Testis (tissue), 3 donors: Measurements from ENCODE around the gene ADAT3. TPM values are rescaled to one million over a fixed set of nuclear protein-coding genes. Genes with fewer than 3 reads are reported as not detected.

Experiments
- DNase-seq: peaks from one replicate; pipeline ENCODE4 v3.0.0-alpha.2; 2019
- H3K27ac ChIP-seq, 2 donors: fragments of 200-600 bp; sonication (generic); one replicate each; pipeline ENCODE4 v1.5.1; 2019
- H3K27me3 ChIP-seq: fragments of 200-600 bp; sonication (generic); one replicate; pipeline ENCODE4 v1.5.1; 2019
- H3K36me3 ChIP-seq: fragments of 200-600 bp; sonication (generic); one replicate; pipeline ENCODE4 v1.5.1; 2017; ENCODE audit warnings: low read depth; ENCODE audit errors: missing control alignments
- H3K4me1 ChIP-seq: fragments of 200-600 bp; sonication (generic); one replicate; pipeline ENCODE4 v1.5.1; 2019
- H3K4me3 ChIP-seq, 2 donors: fragments of 200-600 bp; sonication (generic); one replicate each; pipeline ENCODE4 v1.5.1; 2017 to 2019
- H3K9me3 ChIP-seq: fragments of 200-600 bp; sonication (generic); one replicate; pipeline ENCODE4 v1.5.1; 2017
- POLR2A ChIP-seq: fragments of 450-650 bp; IDR thresholded peaks from one replicate; pipeline ENCODE4 v1.6.1; 2017; ENCODE audit warnings: antibody characterized with exemption, mild to moderate bottlenecking, moderate library complexity
- WGBS, 2 donors: methylation state at CpG; one replicate each; pipeline ENCODE4 v1.1.5; 2018; 5-methylcytosine and 5-hydroxymethylcytosine counted together
- intact Hi-C: fragments of 100-400 bp; cut with DNase I; formaldehyde crosslinking; loops from one replicate; pipeline ENCODE4 v1.15.1; 2023; ENCODE audit warnings: low total_unique reads
- polyA plus RNA-seq: library from polyadenylated mRNA; stranded (reverse); fragments of 350-450 nt; fragmentation: Illumina TruSeq; extraction: RNeasy Lipid Tissue Mini Kit (QIAGEN cat#74804); gene quantifications from one replicate; pipeline ENCODE4 v1.2.3, GENCODE V29; 2014; ENCODE audit warnings: low read depth, low replicate concordance; ENCODE audit not compliant: insufficient read depth
- total RNA-seq, 2 donors: library from RNA; depleted of rRNA; stranded (reverse); fragments of >200 nt; gene quantifications; one replicate each; pipeline ENCODE4 v1.2.3, GENCODE V29; 2016
- TF ChIP-seq, protein P1 (sequence below), 3 experiments: fragments of 450-650 bp in 2 of 3; fragments of 200-600 bp in 1 of 3; sonication (generic) in 1 of 3; IDR thresholded peaks; one replicate each; pipeline ENCODE4 v1.5.1; 2016 to 2019; ENCODE audit warnings: antibody characterized with exemption in 3 of 3, mild to moderate bottlenecking in 2 of 3, moderate library complexity in 1 of 3

Gene ADAT3
- total and polyA plus RNA-seq, 3 donors from 2014 or later, result 1.1 to 16.7 (median 10.6) TPM

DNA sequence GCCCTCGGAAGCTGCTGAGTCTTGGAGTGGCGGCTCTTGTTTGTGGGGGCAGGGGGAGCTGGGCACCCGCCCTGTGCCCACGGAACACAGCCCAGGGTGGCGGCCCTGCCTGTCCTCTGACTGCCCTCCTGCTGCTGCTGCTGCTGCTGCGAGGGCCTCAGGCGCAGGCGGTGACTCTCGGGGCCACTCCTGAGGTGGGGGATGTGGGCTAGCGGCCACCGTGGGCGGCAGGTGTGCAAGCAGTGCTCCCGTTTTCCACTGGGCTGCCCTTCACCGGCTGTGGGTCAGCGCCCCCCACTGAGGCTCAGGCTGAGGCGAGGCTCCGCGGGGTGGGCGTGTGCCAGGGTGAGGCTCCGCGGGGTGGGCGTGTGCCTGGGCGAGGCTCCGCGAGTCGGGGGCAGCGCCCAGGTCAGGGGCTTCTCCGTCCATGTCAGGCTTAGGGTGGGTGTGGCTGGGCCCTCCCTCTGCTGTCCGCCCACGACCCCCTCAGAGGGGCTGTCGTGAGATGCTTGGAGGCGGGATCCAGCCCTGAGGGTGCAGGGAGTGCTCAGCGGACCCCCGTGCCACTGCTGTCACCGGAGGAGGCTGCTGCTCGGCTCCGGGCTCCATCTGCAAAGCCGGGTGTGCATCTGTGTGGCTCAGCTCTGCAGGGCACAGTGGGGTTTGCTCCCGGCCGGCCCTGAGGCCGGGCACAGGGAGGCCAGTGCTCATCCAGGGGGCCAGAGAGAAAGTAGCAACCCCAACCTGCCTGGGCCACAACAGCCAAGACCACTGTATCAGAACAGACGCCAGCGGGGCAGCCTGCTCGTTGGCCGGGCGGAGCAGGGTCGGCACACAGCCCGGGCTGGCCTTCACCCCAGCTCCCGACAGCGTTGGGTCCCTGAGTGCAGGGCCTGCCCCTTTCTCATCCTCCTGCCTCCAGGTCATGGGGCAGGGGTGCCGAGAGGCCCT, 50.2 kb downstream of the ADAT3 start:
- WGBS, 2 donors, result 76 to 91% methylated on average over 4 to 42 of the region's 51 CpGs
- no peaks in the 10 kb centered on the region for H3K9me3 ChIP-seq
- H3K4me3 ChIP-seq, result no peak overlapping the region
- no peaks in the 10 kb centered on the region for H3K4me1 ChIP-seq
- intact Hi-C loops, result no loop called here
- H3K27me3 ChIP-seq, result no peaks in the 10 kb centered on the region
- TF ChIP-seq POLR2A, result no peak
- TF ChIP-seq, protein P1, sequence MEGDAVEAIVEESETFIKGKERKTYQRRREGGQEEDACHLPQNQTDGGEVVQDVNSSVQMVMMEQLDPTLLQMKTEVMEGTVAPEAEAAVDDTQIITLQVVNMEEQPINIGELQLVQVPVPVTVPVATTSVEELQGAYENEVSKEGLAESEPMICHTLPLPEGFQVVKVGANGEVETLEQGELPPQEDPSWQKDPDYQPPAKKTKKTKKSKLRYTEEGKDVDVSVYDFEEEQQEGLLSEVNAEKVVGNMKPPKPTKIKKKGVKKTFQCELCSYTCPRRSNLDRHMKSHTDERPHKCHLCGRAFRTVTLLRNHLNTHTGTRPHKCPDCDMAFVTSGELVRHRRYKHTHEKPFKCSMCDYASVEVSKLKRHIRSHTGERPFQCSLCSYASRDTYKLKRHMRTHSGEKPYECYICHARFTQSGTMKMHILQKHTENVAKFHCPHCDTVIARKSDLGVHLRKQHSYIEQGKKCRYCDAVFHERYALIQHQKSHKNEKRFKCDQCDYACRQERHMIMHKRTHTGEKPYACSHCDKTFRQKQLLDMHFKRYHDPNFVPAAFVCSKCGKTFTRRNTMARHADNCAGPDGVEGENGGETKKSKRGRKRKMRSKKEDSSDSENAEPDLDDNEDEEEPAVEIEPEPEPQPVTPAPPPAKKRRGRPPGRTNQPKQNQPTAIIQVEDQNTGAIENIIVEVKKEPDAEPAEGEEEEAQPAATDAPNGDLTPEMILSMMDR (IDR thresholded peaks at IDR 0.05), result no peak
- DNase-seq, result no peak
- no peak overlapping the region for H3K27ac ChIP-seq
- no peaks in the 10 kb centered on the region for H3K36me3 ChIP-seq

- TF ChIP-seq, protein P1 (IDR thresholded peaks at IDR 0.05), result no peak
- TF ChIP-seq POLR2A, result no peak
- Histone ChIP-seq H3K9me3 (no peaks in the 10 kb centered on the region), H3K27ac (no peak overlapping the region), H3K4me1 (no peaks in the 10 kb centered on the region), H3K36me3 (no peaks in the 10 kb centered on the region), H3K4me3 (no peak overlapping the region), H3K27me3 (no peaks in the 10 kb centered on the region)
- DNase-seq, result no peak
- intact Hi-C loops, result no loop called here
- WGBS, 2 donors, result 84 to 87% methylated on average over 11 to 12 of the region's 12 CpGs
Measured at GRCh38 chr19:1956122-1956494, 50.9 kb downstream of the ADAT3 start.

- Histone ChIP-seq H3K4me1 (no peaks in the 10 kb centered on the region), H3K27ac (no peak overlapping the region), H3K36me3 (no peaks in the 10 kb centered on the region), H3K9me3 (no peaks in the 10 kb centered on the region), H3K27me3 (no peaks in the 10 kb centered on the region), H3K4me3 (no peak overlapping the region)
- TF ChIP-seq, protein P1 (IDR thresholded peaks at IDR 0.05), result no peak
- no peak for TF ChIP-seq POLR2A
- WGBS, 2 donors, result 70 to 77% methylated on average over 20 to 28 of the region's 28 CpGs
- DNase-seq, result peak; percentile 51
- intact Hi-C loops, result no loop called here
Measured at GRCh38 chr19:1956868-1957492, 51.8 kb downstream of the ADAT3 start.

- no peak overlapping the region for H3K4me3 ChIP-seq
- TF ChIP-seq POLR2A, result no peak
- TF ChIP-seq, protein P1 (IDR thresholded peaks at IDR 0.05), result no peak
- no peak for DNase-seq
- H3K4me1 ChIP-seq, result no peaks in the 10 kb centered on the region
- no peak overlapping the region for H3K27ac ChIP-seq
- H3K27me3 ChIP-seq, result no peaks in the 10 kb centered on the region
- no peaks in the 10 kb centered on the region for H3K9me3 ChIP-seq
- 83 to 88% methylated on average over 5 to 39 of the region's 40 CpGs for WGBS, 2 donors
- no peaks in the 10 kb centered on the region for H3K36me3 ChIP-seq
- intact Hi-C loops, result no loop called here
Measured at GRCh38 chr19:1957562-1958248, 52.5 kb downstream of the ADAT3 start.
